ENCODE results near the gene WNT11.

The WNT11 gene

DNA sequence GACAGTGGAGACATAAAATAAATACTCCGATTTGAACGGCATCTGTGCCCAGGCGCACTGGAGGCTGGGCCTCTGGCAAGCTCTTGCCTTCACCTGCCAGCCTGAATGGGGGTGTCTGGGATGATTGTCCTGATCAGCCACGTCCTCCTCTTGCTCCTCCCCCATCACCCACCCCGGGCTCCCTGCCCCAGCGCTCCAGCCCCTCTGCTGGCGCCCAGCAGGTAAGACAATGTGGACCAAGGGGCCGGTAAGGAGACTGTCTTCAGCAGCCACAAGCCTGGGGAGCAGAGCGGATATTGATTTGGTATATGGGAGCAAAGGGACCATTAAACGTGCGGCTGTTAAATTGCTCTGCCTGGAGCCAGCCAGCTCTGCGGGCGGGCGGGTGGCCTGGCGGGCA lies 24.9 kb downstream of the WNT11 start:
- H3K9me3 ChIP-seq (ENCODE audit: control insufficient read depth, low read length), result no peaks in the 10 kb centered on the region
- no peaks in the 10 kb centered on the region for H3K36me3 ChIP-seq (ENCODE audit: control insufficient read depth, insufficient read depth, low read length, severe bottlenecking)
- no peaks in the 10 kb centered on the region for H3K27me3 ChIP-seq (replicated peaks; ENCODE audit: control insufficient read depth, insufficient read depth, low read length)
- peaks cover 11% of the 10 kb centered on the region for H3K4me1 ChIP-seq (ENCODE audit: control insufficient read depth, insufficient read depth, low read length)
- no peak overlapping the region for H3K9ac ChIP-seq (ENCODE audit: low read length)
- DNase-seq (ENCODE audit: low read depth), result no peak
- H3K4me3 ChIP-seq (ENCODE audit: low read length), result no peak overlapping the region

GRCh38 chr11:76179147-76179546 lies 27.2 kb downstream of the WNT11 start:
- Histone ChIP-seq H3K9me3 (ENCODE audit: control insufficient read depth, low read length) (no peaks in the 10 kb centered on the region), H3K4me1 (ENCODE audit: control insufficient read depth, insufficient read depth, low read length) (no peaks in the 10 kb centered on the region), H3K36me3 (ENCODE audit: control insufficient read depth, insufficient read depth, low read length, severe bottlenecking) (no peaks in the 10 kb centered on the region), H3K9ac (ENCODE audit: low read length) (no peak overlapping the region), H3K4me3 (ENCODE audit: low read length) (no peak overlapping the region), H3K27me3 (replicated peaks; ENCODE audit: control insufficient read depth, insufficient read depth, low read length) (no peaks in the 10 kb centered on the region)
- DNase-seq (ENCODE audit: low read depth), result no peak

DNA sequence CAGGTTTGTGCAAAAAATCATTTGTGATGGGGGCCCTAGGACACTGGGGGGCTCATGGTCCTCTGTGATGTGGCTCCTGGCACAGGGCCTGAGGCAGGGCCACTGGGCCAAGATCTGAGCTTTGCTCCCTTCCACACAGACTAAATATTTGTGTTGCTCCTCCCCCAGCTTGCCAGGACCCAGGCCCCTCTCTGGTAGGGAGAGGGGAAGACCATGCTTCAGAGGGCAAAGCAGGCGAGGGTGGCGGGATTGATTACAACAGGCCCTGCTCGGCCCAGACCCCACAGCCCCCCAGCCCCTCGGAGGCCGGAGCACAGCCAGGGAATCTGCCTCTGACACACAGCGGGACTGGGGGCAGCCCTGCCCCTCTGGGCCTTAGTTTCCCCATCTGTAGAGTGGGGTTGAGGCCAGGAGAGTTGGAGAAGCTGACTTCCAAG lies 29.0 kb downstream of the WNT11 start:
- Histone ChIP-seq H3K9ac (ENCODE audit: low read length) (no peak overlapping the region), H3K9me3 (ENCODE audit: control insufficient read depth, low read length) (no peaks in the 10 kb centered on the region), H3K4me3 (ENCODE audit: low read length) (no peak overlapping the region), H3K27me3 (replicated peaks; ENCODE audit: control insufficient read depth, insufficient read depth, low read length) (no peaks in the 10 kb centered on the region), H3K36me3 (ENCODE audit: control insufficient read depth, insufficient read depth, low read length, severe bottlenecking) (no peaks in the 10 kb centered on the region), H3K4me1 (ENCODE audit: control insufficient read depth, insufficient read depth, low read length) (no peaks in the 10 kb centered on the region)
- DNase-seq (ENCODE audit: low read depth), result no peak

GRCh38 chr11:76176463-76176862 lies 29.8 kb downstream of the WNT11 start:
- Histone ChIP-seq H3K9ac (ENCODE audit: low read length) (no peak overlapping the region), H3K4me1 (ENCODE audit: control insufficient read depth, insufficient read depth, low read length) (no peaks in the 10 kb centered on the region), H3K4me3 (ENCODE audit: low read length) (no peak overlapping the region), H3K9me3 (ENCODE audit: control insufficient read depth, low read length) (no peaks in the 10 kb centered on the region), H3K27me3 (replicated peaks; ENCODE audit: control insufficient read depth, insufficient read depth, low read length) (no peaks in the 10 kb centered on the region), H3K36me3 (ENCODE audit: control insufficient read depth, insufficient read depth, low read length, severe bottlenecking) (no peaks in the 10 kb centered on the region)
- no peak for DNase-seq (ENCODE audit: low read depth)

DNA sequence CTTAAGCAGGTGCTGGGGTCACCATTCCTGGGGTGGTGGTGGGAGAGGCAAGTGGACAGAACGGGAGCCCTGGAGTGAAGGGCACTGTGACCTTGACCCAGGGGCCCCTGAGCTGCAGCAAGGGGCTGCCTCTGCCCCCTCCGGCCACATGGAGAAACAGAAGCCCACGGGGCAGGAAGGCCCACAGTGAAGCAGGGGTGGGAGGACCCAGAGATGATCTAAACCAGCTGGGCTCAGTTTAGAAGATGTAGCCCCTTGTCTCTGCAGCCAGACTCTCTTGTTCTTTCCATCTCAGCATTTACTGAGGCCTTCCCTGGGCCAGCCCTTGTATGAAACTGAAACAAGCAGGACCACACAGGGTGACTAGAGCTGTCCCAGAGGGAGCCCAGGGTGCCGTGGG lies 30.5 kb downstream of the WNT11 start:
- Histone ChIP-seq H3K36me3 (ENCODE audit: control insufficient read depth, insufficient read depth, low read length, severe bottlenecking) (no peaks in the 10 kb centered on the region), H3K27me3 (replicated peaks; ENCODE audit: control insufficient read depth, insufficient read depth, low read length) (no peaks in the 10 kb centered on the region), H3K9ac (ENCODE audit: low read length) (no peak overlapping the region), H3K9me3 (ENCODE audit: control insufficient read depth, low read length) (no peaks in the 10 kb centered on the region), H3K4me1 (ENCODE audit: control insufficient read depth, insufficient read depth, low read length) (no peaks in the 10 kb centered on the region), H3K4me3 (ENCODE audit: low read length) (no peak overlapping the region)
- peak; percentile 16 for DNase-seq (ENCODE audit: low read depth)

- no peak overlapping the region for H3K9ac ChIP-seq (ENCODE audit: low read length)
- no peaks in the 10 kb centered on the region for H3K36me3 ChIP-seq (ENCODE audit: control insufficient read depth, insufficient read depth, low read length, severe bottlenecking)
- no peaks in the 10 kb centered on the region for H3K9me3 ChIP-seq (ENCODE audit: control insufficient read depth, low read length)
- H3K4me3 ChIP-seq (ENCODE audit: low read length), result no peak overlapping the region
- H3K27me3 ChIP-seq (replicated peaks; ENCODE audit: control insufficient read depth, insufficient read depth, low read length), result no peaks in the 10 kb centered on the region
- no peaks in the 10 kb centered on the region for H3K4me1 ChIP-seq (ENCODE audit: control insufficient read depth, insufficient read depth, low read length)
- DNase-seq (ENCODE audit: low read depth), result no peak
Measured at GRCh38 chr11:76174330-76174729, 32.0 kb downstream of the WNT11 start.

GRCh38 chr11:76173663-76174062 lies 32.6 kb downstream of the WNT11 start:
- no peak for DNase-seq (ENCODE audit: low read depth)
- Histone ChIP-seq H3K4me3 (ENCODE audit: low read length) (no peak overlapping the region), H3K4me1 (ENCODE audit: control insufficient read depth, insufficient read depth, low read length) (peaks cover 2% of the 10 kb centered on the region), H3K9me3 (ENCODE audit: control insufficient read depth, low read length) (no peaks in the 10 kb centered on the region), H3K27me3 (replicated peaks; ENCODE audit: control insufficient read depth, insufficient read depth, low read length) (no peaks in the 10 kb centered on the region), H3K9ac (ENCODE audit: low read length) (no peak overlapping the region), H3K36me3 (ENCODE audit: control insufficient read depth, insufficient read depth, low read length, severe bottlenecking) (no peaks in the 10 kb centered on the region)

GRCh38 chr11:76172583-76172982 lies 33.7 kb downstream of the WNT11 start:
- no peak for DNase-seq (ENCODE audit: low read depth)

DNA sequence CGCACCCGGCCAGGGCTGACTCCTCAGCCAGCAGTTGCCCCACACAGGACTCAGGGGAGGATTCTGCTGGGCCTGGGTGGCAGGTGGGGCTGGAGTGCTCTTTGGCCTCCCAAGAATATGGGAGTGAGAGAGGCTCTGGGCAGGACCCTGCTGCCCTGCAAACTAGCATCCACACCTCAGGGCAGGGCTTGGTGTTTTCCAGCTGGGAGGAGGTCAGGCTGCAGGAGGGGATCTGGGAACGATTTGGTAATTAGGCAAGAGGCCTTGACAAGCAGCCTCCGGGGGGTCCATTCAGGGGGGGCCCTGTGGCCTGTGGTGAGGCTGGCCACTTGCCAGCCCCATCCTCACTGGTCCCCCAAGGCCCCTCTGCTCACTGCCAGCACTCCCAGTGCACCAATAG lies 35.8 kb downstream of the WNT11 start:
- Histone ChIP-seq H3K4me3 (ENCODE audit: low read length) (no peak overlapping the region), H3K36me3 (ENCODE audit: control insufficient read depth, insufficient read depth, low read length, severe bottlenecking) (no peaks in the 10 kb centered on the region), H3K9ac (ENCODE audit: low read length) (no peak overlapping the region), H3K27me3 (replicated peaks; ENCODE audit: control insufficient read depth, insufficient read depth, low read length) (peaks cover 7% of the 10 kb centered on the region), H3K4me1 (ENCODE audit: control insufficient read depth, insufficient read depth, low read length) (peaks cover 6% of the 10 kb centered on the region), H3K9me3 (ENCODE audit: control insufficient read depth, low read length) (no peaks in the 10 kb centered on the region)
- DNase-seq (ENCODE audit: low read depth), result no peak

More at GRCh38 chr11:76172583-76172982, 33.7 kb downstream of the WNT11 start:
- no peaks in the 10 kb centered on the region for H3K36me3 ChIP-seq (ENCODE audit: control insufficient read depth, insufficient read depth, low read length, severe bottlenecking)
- no peaks in the 10 kb centered on the region for H3K9me3 ChIP-seq (ENCODE audit: control insufficient read depth, low read length)
- peaks cover 3% of the 10 kb centered on the region for H3K4me1 ChIP-seq (ENCODE audit: control insufficient read depth, insufficient read depth, low read length)
- no peaks in the 10 kb centered on the region for H3K27me3 ChIP-seq (replicated peaks; ENCODE audit: control insufficient read depth, insufficient read depth, low read length)
- H3K9ac ChIP-seq (ENCODE audit: low read length), result no peak overlapping the region
- no peak overlapping the region for H3K4me3 ChIP-seq (ENCODE audit: low read length)

GRCh38 chr11:76169473-76169896 lies 36.8 kb downstream of the WNT11 start:
- Histone ChIP-seq H3K36me3 (ENCODE audit: control insufficient read depth, insufficient read depth, low read length, severe bottlenecking) (no peaks in the 10 kb centered on the region), H3K27me3 (replicated peaks; ENCODE audit: control insufficient read depth, insufficient read depth, low read length) (peaks cover 11% of the 10 kb centered on the region), H3K4me1 (ENCODE audit: control insufficient read depth, insufficient read depth, low read length) (peaks cover 6% of the 10 kb centered on the region), H3K4me3 (ENCODE audit: low read length) (no peak overlapping the region), H3K9ac (ENCODE audit: low read length) (no peak overlapping the region), H3K9me3 (ENCODE audit: control insufficient read depth, low read length) (no peaks in the 10 kb centered on the region)
- no peak for DNase-seq (ENCODE audit: low read depth)

DNA sequence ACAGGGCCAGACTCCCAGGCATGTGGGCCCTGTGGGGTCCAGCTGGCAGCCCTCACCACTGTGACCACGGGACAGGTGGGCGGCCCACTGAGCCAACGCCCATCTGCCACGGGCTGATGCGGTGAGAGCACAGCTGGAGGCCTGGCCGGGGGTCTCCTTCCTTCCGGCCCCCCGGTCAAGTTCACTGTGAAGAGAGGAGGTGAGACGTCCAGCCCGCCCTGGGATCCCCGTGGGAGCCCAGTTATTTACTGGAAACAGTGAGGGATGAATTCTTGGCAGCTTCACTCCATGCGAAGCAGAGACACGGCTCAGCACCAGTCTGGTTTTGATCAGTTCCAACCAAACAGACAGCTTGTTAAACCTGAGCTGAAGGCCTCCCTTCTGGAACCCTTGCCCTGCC lies 38.7 kb downstream of the WNT11 start:
- peaks cover 11% of the 10 kb centered on the region for H3K4me1 ChIP-seq (ENCODE audit: control insufficient read depth, insufficient read depth, low read length)
- no peaks in the 10 kb centered on the region for H3K9me3 ChIP-seq (ENCODE audit: control insufficient read depth, low read length)
- DNase-seq (ENCODE audit: low read depth), result no peak
- no peak overlapping the region for H3K4me3 ChIP-seq (ENCODE audit: low read length)
- no peaks in the 10 kb centered on the region for H3K36me3 ChIP-seq (ENCODE audit: control insufficient read depth, insufficient read depth, low read length, severe bottlenecking)
- H3K27me3 ChIP-seq (replicated peaks; ENCODE audit: control insufficient read depth, insufficient read depth, low read length), result peaks cover 25% of the 10 kb centered on the region
- H3K9ac ChIP-seq (ENCODE audit: low read length), result no peak overlapping the region

DNA sequence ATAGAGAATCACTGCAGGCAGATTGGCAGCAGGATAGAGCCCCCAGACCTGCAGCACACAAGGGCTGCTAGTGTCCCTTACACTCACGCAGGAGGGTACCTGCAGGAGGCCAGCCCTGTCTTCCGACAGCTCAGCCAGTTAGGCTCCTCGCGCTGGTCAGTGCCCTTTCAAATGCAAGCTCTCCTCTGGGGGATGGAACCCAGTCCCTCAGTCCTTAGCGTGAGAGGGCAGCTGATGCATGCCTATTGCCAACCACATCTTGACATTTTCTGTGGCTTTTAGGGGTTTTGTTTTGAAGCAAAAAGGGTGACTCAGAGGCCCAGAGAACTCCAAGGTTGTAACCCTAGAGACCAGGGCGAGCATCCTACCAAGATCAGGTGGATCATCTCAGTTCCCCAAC lies 40.0 kb downstream of the WNT11 start:
- Histone ChIP-seq H3K27me3 (replicated peaks; ENCODE audit: control insufficient read depth, insufficient read depth, low read length) (peaks cover 31% of the 10 kb centered on the region), H3K9ac (ENCODE audit: low read length) (no peak overlapping the region), H3K4me1 (ENCODE audit: control insufficient read depth, insufficient read depth, low read length) (peaks cover 16% of the 10 kb centered on the region), H3K9me3 (ENCODE audit: control insufficient read depth, low read length) (no peaks in the 10 kb centered on the region), H3K4me3 (ENCODE audit: low read length) (no peak overlapping the region), H3K36me3 (ENCODE audit: control insufficient read depth, insufficient read depth, low read length, severe bottlenecking) (no peaks in the 10 kb centered on the region)
- DNase-seq (ENCODE audit: low read depth), result no peak

Data from adipocyte (in vitro differentiated cells).